Measurements from ENCODE around the gene APPBP2.

The APPBP2 gene

GRCh38 chr17:60396412-60396811, 129.6 kb downstream of the APPBP2 start:
- DNase-seq (ENCODE audit: low read depth) = no peak

DNA sequence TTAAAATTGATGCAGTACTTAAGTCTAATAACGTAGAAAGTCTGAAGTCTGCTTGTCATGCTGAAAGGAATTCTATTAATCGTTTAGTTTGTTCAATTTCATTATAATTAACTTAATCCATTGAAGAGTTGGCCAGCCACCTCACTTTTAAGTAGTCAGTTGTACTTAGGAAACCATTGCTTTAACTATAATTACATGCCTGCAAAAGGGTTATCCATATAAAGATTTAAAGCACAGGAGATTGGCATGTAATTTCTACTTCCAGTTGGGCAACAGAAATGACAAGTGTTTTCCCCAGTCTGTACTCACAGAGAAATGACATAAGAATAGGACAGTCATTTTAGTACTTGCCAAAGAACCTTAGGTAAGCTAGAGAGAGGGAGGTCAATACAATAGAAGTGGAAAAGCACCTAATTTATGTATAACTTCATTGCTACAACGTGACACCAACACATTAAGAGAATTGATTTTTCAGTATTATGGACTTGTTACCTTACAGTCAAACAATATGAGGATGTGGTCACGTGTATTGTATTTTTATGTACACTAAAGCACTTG, 130.5 kb downstream of the APPBP2 start:
- no peak for DNase-seq (ENCODE audit: low read depth)

DNA sequence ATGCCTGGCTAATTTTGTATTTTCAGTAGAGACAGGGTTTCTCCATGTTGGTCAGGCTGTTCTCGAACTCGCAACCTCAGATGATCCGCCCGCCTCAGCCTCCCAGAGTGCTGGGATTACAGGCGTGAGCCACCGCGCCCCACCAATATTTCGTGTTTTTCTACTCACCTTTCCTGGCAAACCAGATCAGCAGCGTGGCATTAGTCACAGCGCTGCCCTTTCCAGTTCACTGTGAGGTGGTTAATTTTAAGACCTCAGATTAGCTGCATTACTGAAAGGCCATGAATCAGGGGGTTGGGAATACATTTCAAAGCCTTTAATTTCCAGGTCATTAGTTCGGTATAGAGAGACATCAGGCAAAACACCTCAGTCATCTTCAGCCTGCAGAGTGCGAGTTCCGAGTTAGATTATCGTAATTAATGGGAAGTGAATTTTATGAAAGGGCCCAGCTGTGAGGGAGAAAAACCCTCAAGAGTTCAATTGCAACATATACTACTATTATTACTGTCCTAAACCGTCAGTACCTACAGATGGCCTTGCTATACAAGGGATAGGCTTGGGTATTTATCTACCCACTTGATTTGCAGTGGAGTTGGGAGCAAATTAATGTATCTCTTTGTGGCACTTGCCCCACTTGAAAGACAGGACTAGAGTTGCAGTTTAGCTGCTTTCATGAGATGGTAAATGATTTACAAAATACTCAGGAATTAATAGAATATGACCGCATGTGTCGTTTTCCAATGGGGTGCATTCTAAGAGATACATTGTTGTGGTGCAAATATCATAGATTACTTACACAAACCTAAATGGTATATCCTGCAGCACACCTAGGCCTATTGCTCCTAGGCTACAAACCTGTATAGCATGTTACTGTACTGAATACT, 132.0 kb downstream of the APPBP2 start:
- DNase-seq (ENCODE audit: low read depth) = no peak

All from activated T-cell treated with anti-CD3 and anti-CD28 coated beads for 24 hours (primary cell).